Measurements from ENCODE around the gene CD48. TPM values are rescaled to one million over a fixed set of nuclear protein-coding genes. Genes with fewer than 3 reads are reported as not detected.
A peak's percentile ranks its signal among the peaks of the same experiment; 100 is the strongest.

Gene CD48
- polyA plus RNA-seq, 4 donors, result 5.6 to 28.6 (median 10.7) TPM

- no peaks in the 10 kb centered on the region for H3K9me3 ChIP-seq (ENCODE audit: control insufficient read depth in 2 of 2, insufficient read depth in 1 of 2, low read depth in 1 of 2, low read length in 1 of 2)
- 41 to 65% (median 58%) methylated on average over 2 of the region's 2 CpGs for WGBS, 3 donors
- H3K4me1 ChIP-seq (ENCODE audit: control insufficient read depth in 3 of 3, insufficient read depth in 2 of 3, low read depth in 1 of 3, low read length in 2 of 3), result peaks cover 0 to 3% (median 2%) of the 10 kb centered on the region in 3 donors
- no peak for DNase-seq
- no peaks in the 10 kb centered on the region for H3K36me3 ChIP-seq (ENCODE audit: control insufficient read depth in 3 of 3, insufficient read depth in 2 of 3, low read depth in 1 of 3, low read length in 3 of 3)
- no peak overlapping the region for H3K4me3 ChIP-seq (ENCODE audit: low read depth in 1 of 3, low read length in 3 of 3)
- FAIRE-seq, result no peak
- no peaks in the 10 kb centered on the region for H3K27me3 ChIP-seq (ENCODE audit: control insufficient read depth in 3 of 3, insufficient read depth in 3 of 3, low read length in 3 of 3)
- H3K27ac ChIP-seq (ENCODE audit: low read depth in 1 of 3, low read length in 2 of 3), result no peak overlapping the region
Observed at GRCh38 chr1:160674415-160674814, 37.2 kb downstream of the CD48 start.

DNA sequence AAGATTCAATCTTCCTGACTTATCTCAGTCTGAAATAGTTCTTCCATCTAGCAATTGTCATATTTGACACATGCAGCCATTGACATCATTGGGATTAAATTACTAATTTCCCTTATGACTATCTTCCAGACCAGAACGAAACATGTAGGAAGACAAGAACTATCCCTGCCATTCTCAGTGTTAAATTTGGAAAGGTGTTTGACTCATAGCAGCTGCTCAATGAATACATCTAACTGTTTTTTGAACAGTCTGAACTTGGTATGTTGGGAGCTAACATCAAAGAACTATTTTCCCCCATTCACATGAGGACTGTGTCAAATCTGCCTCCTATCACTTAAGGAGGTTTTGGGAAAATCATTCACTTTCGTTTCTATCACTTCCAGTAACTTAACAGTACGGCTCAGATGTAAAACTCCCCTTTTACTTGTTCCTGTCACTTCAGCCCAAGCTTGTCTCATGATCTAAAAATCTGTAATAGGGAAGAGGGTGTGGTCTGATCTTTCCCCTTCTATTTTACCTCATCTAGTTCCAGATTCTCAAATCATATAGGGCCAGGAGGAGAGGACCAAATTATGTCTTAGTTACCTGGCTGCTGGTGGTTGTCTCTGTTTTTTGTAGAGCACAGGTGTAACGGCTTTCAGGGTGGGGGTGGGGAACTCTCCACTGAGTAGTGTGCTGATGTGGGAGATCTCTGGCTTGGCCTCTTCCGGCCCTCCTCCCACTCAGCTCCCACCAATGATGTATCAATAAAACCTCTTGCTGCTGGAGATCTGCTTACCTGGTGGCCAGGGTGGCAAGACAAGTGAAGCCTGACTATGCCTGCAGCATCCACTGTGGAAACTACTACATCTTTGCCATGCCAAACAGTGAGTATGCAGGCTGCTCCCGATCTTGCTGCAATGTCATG is 38.6 kb downstream of the CD48 start:
- Histone ChIP-seq H3K4me3 (ENCODE audit: low read depth in 1 of 3, low read length in 3 of 3) (no peak overlapping the region), H3K27me3 (ENCODE audit: control insufficient read depth in 3 of 3, insufficient read depth in 3 of 3, low read length in 3 of 3) (no peaks in the 10 kb centered on the region), H3K36me3 (ENCODE audit: control insufficient read depth in 3 of 3, insufficient read depth in 2 of 3, low read depth in 1 of 3, low read length in 3 of 3) (no peaks in the 10 kb centered on the region), H3K9me3 (ENCODE audit: control insufficient read depth in 2 of 2, insufficient read depth in 1 of 2, low read depth in 1 of 2, low read length in 1 of 2) (no peaks in the 10 kb centered on the region), H3K27ac (ENCODE audit: low read depth in 1 of 3, low read length in 2 of 3) (peak overlapping the region in 1 of 3 donors; percentile 62), H3K4me1 (ENCODE audit: control insufficient read depth in 3 of 3, insufficient read depth in 2 of 3, low read depth in 1 of 3, low read length in 2 of 3) (peaks cover 0 to 3% (median 2%) of the 10 kb centered on the region in 3 donors)
- DNase-seq (no peak), FAIRE-seq (no peak)
- 49 to 53% (median 50%) methylated on average over 6 of the region's 6 CpGs for WGBS, 3 donors

GRCh38 chr1:160671603-160672517 is 39.8 kb downstream of the CD48 start:
- H3K27me3 ChIP-seq (ENCODE audit: control insufficient read depth in 3 of 3, insufficient read depth in 3 of 3, low read length in 3 of 3), result no peaks in the 10 kb centered on the region
- H3K4me3 ChIP-seq (ENCODE audit: low read depth in 1 of 3, low read length in 3 of 3), result no peak overlapping the region
- FAIRE-seq, result no peak
- H3K36me3 ChIP-seq (ENCODE audit: control insufficient read depth in 3 of 3, insufficient read depth in 2 of 3, low read depth in 1 of 3, low read length in 3 of 3), result no peaks in the 10 kb centered on the region
- WGBS, 3 donors, result 60 to 69% (median 61%) methylated on average over 3 of the region's 3 CpGs
- no peaks in the 10 kb centered on the region for H3K9me3 ChIP-seq (ENCODE audit: control insufficient read depth in 2 of 2, insufficient read depth in 1 of 2, low read depth in 1 of 2, low read length in 1 of 2)
- no peak overlapping the region for H3K27ac ChIP-seq (ENCODE audit: low read depth in 1 of 3, low read length in 2 of 3)
- H3K4me1 ChIP-seq (ENCODE audit: control insufficient read depth in 3 of 3, insufficient read depth in 2 of 3, low read depth in 1 of 3, low read length in 2 of 3), result peaks cover 0 to 3% (median 2%) of the 10 kb centered on the region in 3 donors
- no peak for DNase-seq

DNA sequence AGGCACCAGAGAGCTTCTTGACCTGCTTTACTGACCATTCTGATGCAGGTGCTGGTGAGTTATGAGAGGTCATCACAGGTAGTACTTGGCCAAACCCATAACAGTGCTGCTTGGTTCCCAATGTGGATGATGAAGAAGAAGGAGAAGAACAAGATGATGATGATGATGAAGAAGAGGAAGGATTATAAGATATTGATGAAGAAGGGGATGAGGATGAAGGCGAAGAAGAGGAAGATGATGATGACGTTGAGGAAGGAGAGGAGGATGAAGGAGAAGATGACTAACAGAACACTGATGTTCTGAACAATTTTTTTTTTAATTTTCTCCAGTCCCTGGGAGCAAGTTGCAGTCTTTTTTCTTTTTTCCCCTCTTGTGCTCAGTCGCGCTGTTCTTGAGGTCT is 40.9 kb downstream of the CD48 start:
- Histone ChIP-seq H3K4me3 (ENCODE audit: low read depth in 1 of 3, low read length in 3 of 3) (no peak overlapping the region), H3K27ac (ENCODE audit: low read depth in 1 of 3, low read length in 2 of 3) (no peak overlapping the region), H3K9me3 (ENCODE audit: control insufficient read depth in 2 of 2, insufficient read depth in 1 of 2, low read depth in 1 of 2, low read length in 1 of 2) (no peaks in the 10 kb centered on the region), H3K36me3 (ENCODE audit: control insufficient read depth in 3 of 3, insufficient read depth in 2 of 3, low read depth in 1 of 3, low read length in 3 of 3) (no peaks in the 10 kb centered on the region), H3K4me1 (ENCODE audit: control insufficient read depth in 3 of 3, insufficient read depth in 2 of 3, low read depth in 1 of 3, low read length in 2 of 3) (peaks cover 1 to 6% (median 2%) of the 10 kb centered on the region in 3 donors), H3K27me3 (ENCODE audit: control insufficient read depth in 3 of 3, insufficient read depth in 3 of 3, low read length in 3 of 3) (no peaks in the 10 kb centered on the region)
- WGBS, 3 donors, result 89 to 95% (median 92%) methylated on average over 4 of the region's 4 CpGs
- FAIRE-seq (no peak), DNase-seq (no peak)

DNA sequence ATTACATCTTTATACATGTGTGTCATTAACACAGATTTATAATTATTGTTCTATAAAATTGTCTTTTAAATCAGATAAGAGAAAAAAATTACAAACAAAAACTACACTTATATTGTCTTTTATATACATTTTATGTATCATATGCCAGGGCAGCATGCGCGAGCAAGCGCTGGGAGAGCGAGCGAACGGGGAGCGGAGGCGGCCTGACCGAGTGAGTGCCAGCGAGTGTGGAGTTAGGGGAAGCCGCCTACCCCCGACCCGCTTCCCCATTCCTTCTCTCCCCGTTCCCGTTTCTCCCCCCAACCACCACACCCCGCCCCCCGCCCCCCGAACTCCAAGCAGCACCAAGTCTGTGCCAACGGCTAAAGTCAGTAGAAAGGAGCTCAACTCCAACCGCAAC is 41.8 kb downstream of the CD48 start:
- Histone ChIP-seq H3K4me1 (ENCODE audit: control insufficient read depth in 3 of 3, insufficient read depth in 2 of 3, low read depth in 1 of 3, low read length in 2 of 3) (peaks cover 1 to 10% (median 2%) of the 10 kb centered on the region in 3 donors), H3K36me3 (ENCODE audit: control insufficient read depth in 3 of 3, insufficient read depth in 2 of 3, low read depth in 1 of 3, low read length in 3 of 3) (no peaks in the 10 kb centered on the region), H3K27ac (ENCODE audit: low read depth in 1 of 3, low read length in 2 of 3) (no peak overlapping the region), H3K27me3 (ENCODE audit: control insufficient read depth in 3 of 3, insufficient read depth in 3 of 3, low read length in 3 of 3) (no peaks in the 10 kb centered on the region), H3K4me3 (ENCODE audit: low read depth in 1 of 3, low read length in 3 of 3) (no peak overlapping the region), H3K9me3 (ENCODE audit: control insufficient read depth in 2 of 2, insufficient read depth in 1 of 2, low read depth in 1 of 2, low read length in 1 of 2) (no peaks in the 10 kb centered on the region)
- FAIRE-seq, result no peak
- 97 to 98% (median 98%) methylated on average over 20 of the region's 20 CpGs for WGBS, 3 donors
- DNase-seq, result no peak

DNA sequence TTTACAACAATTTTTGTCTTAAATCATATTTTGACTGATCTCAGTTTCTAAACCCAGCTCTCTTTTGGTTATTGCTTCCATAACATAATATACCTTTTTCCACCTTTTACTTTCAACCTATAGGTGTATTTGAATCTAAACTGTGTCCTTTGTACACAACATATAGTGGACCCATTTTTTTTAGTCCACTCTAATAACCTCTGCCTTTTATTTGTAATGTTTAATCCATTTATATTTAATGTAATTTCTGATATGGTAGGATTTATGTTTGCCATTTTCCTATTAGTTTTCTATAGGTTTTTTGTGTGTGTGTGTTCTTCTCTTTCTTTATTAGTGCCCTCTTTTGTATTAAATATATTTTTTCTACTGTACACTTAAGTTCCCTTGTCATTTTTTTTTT is 42.3 kb downstream of the CD48 start:
- H3K9me3 ChIP-seq (ENCODE audit: control insufficient read depth in 2 of 2, insufficient read depth in 1 of 2, low read depth in 1 of 2, low read length in 1 of 2), result no peaks in the 10 kb centered on the region

GRCh38 chr1:160667896-160668295 is 43.7 kb downstream of the CD48 start:
- Histone ChIP-seq H3K27me3 (ENCODE audit: control insufficient read depth in 3 of 3, insufficient read depth in 3 of 3, low read length in 3 of 3) (no peaks in the 10 kb centered on the region), H3K4me3 (ENCODE audit: low read depth in 1 of 3, low read length in 3 of 3) (no peak overlapping the region), H3K36me3 (ENCODE audit: control insufficient read depth in 3 of 3, insufficient read depth in 2 of 3, low read depth in 1 of 3, low read length in 3 of 3) (no peaks in the 10 kb centered on the region), H3K27ac (ENCODE audit: low read depth in 1 of 3, low read length in 2 of 3) (no peak overlapping the region), H3K9me3 (ENCODE audit: control insufficient read depth in 2 of 2, insufficient read depth in 1 of 2, low read depth in 1 of 2, low read length in 1 of 2) (no peaks in the 10 kb centered on the region), H3K4me1 (ENCODE audit: control insufficient read depth in 3 of 3, insufficient read depth in 2 of 3, low read depth in 1 of 3, low read length in 2 of 3) (peaks cover 1 to 10% (median 2%) of the 10 kb centered on the region in 3 donors)
- no peak for FAIRE-seq
- WGBS, 3 donors, result 91 to 98% (median 94%) methylated on average over 2 of the region's 2 CpGs
- DNase-seq, result no peak

More for the DNA sequence above, 42.3 kb downstream of the CD48 start:
- FAIRE-seq, result peak; percentile 86
- peaks cover 1 to 10% (median 2%) of the 10 kb centered on the region in 3 donors for H3K4me1 ChIP-seq (ENCODE audit: control insufficient read depth in 3 of 3, insufficient read depth in 2 of 3, low read depth in 1 of 3, low read length in 2 of 3)
- H3K4me3 ChIP-seq (ENCODE audit: low read depth in 1 of 3, low read length in 3 of 3), result no peak overlapping the region
- H3K27me3 ChIP-seq (ENCODE audit: control insufficient read depth in 3 of 3, insufficient read depth in 3 of 3, low read length in 3 of 3), result no peaks in the 10 kb centered on the region
- no peaks in the 10 kb centered on the region for H3K36me3 ChIP-seq (ENCODE audit: control insufficient read depth in 3 of 3, insufficient read depth in 2 of 3, low read depth in 1 of 3, low read length in 3 of 3)
- H3K27ac ChIP-seq (ENCODE audit: low read depth in 1 of 3, low read length in 2 of 3), result no peak overlapping the region
- no peak for DNase-seq

DNA sequence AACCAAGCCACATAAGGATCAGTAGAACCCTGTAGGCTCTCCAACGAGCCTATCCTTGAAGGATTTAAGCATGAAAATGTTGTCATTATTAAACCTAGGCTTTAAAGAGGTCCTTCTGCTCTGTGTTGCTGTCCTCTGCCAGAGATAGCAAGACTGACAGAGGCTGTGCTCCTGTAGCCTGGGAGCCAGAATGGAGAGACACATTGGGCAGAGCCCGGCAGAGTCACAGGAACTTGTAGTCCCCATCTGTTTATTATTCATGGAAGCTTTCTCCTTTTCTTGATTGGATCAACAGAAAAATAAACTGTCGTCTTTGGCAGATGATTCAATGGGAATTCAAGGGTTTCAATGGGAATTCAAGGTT is 45.6 kb downstream of the CD48 start:
- DNase-seq, result no peak
- no peaks in the 10 kb centered on the region for H3K9me3 ChIP-seq (ENCODE audit: control insufficient read depth in 2 of 2, insufficient read depth in 1 of 2, low read depth in 1 of 2, low read length in 1 of 2)
- H3K4me1 ChIP-seq (ENCODE audit: control insufficient read depth in 3 of 3, insufficient read depth in 2 of 3, low read depth in 1 of 3, low read length in 2 of 3), result peaks cover 0 to 7% (median 1%) of the 10 kb centered on the region in 3 donors
- no peaks in the 10 kb centered on the region for H3K36me3 ChIP-seq (ENCODE audit: control insufficient read depth in 3 of 3, insufficient read depth in 2 of 3, low read depth in 1 of 3, low read length in 3 of 3)
- peak overlapping the region in 1 of 3 donors; percentile 85 for H3K27ac ChIP-seq (ENCODE audit: low read depth in 1 of 3, low read length in 2 of 3)
- 59 to 85% (median 62%) methylated on average over 3 of the region's 3 CpGs for WGBS, 3 donors
- H3K4me3 ChIP-seq (ENCODE audit: low read depth in 1 of 3, low read length in 3 of 3), result no peak overlapping the region
- H3K27me3 ChIP-seq (ENCODE audit: control insufficient read depth in 3 of 3, insufficient read depth in 3 of 3, low read length in 3 of 3), result no peaks in the 10 kb centered on the region
- no peak for FAIRE-seq

Data from small intestine (tissue), 7 donors.